ENCODE results near the gene CTNNAL1. TPM values are rescaled to one million over a fixed set of nuclear protein-coding genes. Genes with fewer than 3 reads are reported as not detected.

The CTNNAL1 gene
- total RNA-seq: 53.6 and 88.5 TPM in 2 replicates

GRCh38 chr9:109012876-109013678, at the start of gene CTNNAL1:
CTNNAL1 (minus strand) TSS chr9:109013499; CDS start chr9:109013442, 57 bp downstream.

GRCh38 chr9:108934323-108934893, 78.9 kb downstream of the CTNNAL1 start, which contains the start of gene ABITRAM:
ABITRAM (plus strand) TSS chr9:108934400; CDS start chr9:108934487, 87 bp downstream.

GRCh38 chr9:108933718-108934322, 79.5 kb downstream of the CTNNAL1 start, which contains the start of gene ELP1:
ELP1 (minus strand) TSS chr9:108934124; CDS start chr9:108931146, 2,978 bp downstream.

Small RNA genes lying within 50 kb of the gene (small RNA-seq; reads per million reads assigned to genes)
- gene MIR32 (ENCODE audit: low replicate concordance): 5.1 reads per million, percentile 88 among the genes with 10 or more reads in this experiment
- not detected for gene RF00019 (ENCODE audit: low replicate concordance)

Other genes starting within 250 kb of the CTNNAL1 start
- gene ACTL7B, start 157.5 kb downstream of the CTNNAL1 start, total RNA-seq: 0.14 TPM in 1 of 2 replicates, not detected in the other
- not detected in 2 replicates for gene ACTL7A, start 151.2 kb downstream of the CTNNAL1 start, total RNA-seq
- gene ELP1, start 79.4 kb downstream of the CTNNAL1 start, total RNA-seq: 20.8 and 40.2 TPM in 2 replicates
- gene ABITRAM, start 79.1 kb downstream of the CTNNAL1 start, total RNA-seq: 7.2 and 12.5 TPM in 2 replicates
- gene TMEM245, start 106.4 kb upstream of the CTNNAL1 start, total RNA-seq: 43.3 and 69.4 TPM in 2 replicates
- not detected in 2 replicates for gene FRRS1L, start 153.8 kb upstream of the CTNNAL1 start, total RNA-seq

Measured in placental pericyte (primary cell).